ENCODE results near the gene PTOV1. TPM values are rescaled to one million over a fixed set of nuclear protein-coding genes. Genes with fewer than 3 reads are reported as not detected.

The PTOV1 gene
- total RNA-seq, 1 experiment from 2014 or later, result 296 TPM

DNA sequence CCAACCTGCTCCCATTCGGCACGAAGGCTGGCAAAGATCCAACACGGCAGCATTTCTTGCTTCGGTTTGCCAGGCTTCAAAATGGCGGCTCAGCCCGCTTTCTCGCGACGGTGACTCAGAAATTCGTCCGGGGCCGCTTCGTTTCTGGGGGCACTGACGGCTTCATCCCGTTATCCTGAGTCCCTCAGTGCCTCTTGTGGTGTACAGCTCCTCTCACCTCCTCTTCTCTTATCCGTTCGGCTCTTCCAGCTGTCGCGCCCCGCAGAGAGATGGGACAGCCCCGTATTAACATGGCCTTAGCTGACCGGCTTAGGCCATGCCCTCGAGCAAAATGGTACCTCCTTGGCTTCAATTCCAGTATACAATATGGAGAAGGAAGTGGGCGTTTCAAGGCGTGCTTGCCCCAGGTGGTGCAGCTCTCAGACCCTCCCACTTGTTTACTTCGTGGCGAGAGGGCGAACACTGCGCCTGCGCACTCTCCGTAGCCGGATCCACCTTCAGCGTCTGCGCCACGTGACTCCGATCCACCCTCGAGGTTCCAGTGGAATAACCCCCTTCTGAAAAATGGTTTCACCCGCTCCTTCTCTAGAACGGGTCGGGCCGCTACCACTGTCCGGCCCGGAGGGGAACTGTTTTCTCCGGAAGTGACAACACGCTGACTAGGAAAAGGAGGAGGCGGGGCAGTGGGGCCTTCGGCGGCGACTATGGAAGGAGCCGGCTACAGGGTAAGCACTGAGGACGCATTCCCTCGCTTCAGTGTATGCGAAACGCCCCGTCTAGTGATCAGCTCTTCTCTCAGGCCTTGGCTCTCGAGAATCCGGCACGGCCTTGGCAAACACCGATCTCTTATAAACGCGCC is 26.3 kb downstream of the PTOV1 start, which contains the start of the genes AKT1S1 and TBC1D17 (continued):
- TF ChIP-seq, protein P1, sequence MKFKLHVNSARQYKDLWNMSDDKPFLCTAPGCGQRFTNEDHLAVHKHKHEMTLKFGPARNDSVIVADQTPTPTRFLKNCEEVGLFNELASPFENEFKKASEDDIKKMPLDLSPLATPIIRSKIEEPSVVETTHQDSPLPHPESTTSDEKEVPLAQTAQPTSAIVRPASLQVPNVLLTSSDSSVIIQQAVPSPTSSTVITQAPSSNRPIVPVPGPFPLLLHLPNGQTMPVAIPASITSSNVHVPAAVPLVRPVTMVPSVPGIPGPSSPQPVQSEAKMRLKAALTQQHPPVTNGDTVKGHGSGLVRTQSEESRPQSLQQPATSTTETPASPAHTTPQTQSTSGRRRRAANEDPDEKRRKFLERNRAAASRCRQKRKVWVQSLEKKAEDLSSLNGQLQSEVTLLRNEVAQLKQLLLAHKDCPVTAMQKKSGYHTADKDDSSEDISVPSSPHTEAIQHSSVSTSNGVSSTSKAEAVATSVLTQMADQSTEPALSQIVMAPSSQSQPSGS (CRISPR knock-in tag; IDR thresholded peaks at IDR 0.05; ENCODE audit: borderline replicate concordance, low read depth), result no peak
- TF ChIP-seq, protein P2, sequence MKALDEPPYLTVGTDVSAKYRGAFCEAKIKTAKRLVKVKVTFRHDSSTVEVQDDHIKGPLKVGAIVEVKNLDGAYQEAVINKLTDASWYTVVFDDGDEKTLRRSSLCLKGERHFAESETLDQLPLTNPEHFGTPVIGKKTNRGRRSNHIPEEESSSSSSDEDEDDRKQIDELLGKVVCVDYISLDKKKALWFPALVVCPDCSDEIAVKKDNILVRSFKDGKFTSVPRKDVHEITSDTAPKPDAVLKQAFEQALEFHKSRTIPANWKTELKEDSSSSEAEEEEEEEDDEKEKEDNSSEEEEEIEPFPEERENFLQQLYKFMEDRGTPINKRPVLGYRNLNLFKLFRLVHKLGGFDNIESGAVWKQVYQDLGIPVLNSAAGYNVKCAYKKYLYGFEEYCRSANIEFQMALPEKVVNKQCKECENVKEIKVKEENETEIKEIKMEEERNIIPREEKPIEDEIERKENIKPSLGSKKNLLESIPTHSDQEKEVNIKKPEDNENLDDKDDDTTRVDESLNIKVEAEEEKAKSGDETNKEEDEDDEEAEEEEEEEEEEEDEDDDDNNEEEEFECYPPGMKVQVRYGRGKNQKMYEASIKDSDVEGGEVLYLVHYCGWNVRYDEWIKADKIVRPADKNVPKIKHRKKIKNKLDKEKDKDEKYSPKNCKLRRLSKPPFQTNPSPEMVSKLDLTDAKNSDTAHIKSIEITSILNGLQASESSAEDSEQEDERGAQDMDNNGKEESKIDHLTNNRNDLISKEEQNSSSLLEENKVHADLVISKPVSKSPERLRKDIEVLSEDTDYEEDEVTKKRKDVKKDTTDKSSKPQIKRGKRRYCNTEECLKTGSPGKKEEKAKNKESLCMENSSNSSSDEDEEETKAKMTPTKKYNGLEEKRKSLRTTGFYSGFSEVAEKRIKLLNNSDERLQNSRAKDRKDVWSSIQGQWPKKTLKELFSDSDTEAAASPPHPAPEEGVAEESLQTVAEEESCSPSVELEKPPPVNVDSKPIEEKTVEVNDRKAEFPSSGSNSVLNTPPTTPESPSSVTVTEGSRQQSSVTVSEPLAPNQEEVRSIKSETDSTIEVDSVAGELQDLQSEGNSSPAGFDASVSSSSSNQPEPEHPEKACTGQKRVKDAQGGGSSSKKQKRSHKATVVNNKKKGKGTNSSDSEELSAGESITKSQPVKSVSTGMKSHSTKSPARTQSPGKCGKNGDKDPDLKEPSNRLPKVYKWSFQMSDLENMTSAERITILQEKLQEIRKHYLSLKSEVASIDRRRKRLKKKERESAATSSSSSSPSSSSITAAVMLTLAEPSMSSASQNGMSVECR (CRISPR knock-in tag; IDR thresholded peaks at IDR 0.05; ENCODE audit: borderline replicate concordance), result no peak
- TF ChIP-seq MAX (CRISPR knock-in tag; IDR thresholded peaks at IDR 0.05), result peak; percentile 90
- TF ChIP-seq FOXP4 (CRISPR knock-in tag; IDR thresholded peaks at IDR 0.05), result peak; percentile 33; the same call in 1 of the 2 replicates
- no peak for TF ChIP-seq ATF1 (CRISPR knock-in tag; IDR thresholded peaks at IDR 0.05)
- no peak for TF ChIP-seq HMGA2 (CRISPR knock-in tag; IDR thresholded peaks at IDR 0.05)
- TF ChIP-seq JUN (CRISPR knock-in tag; IDR thresholded peaks at IDR 0.05), result no peak
- no peak for TF ChIP-seq ELF4 (CRISPR knock-in tag; IDR thresholded peaks at IDR 0.05; ENCODE audit: low read depth)
- TF ChIP-seq USF2 (CRISPR knock-in tag; IDR thresholded peaks at IDR 0.05), result peak; percentile 99
- TF ChIP-seq GABPB1 (CRISPR knock-in tag; IDR thresholded peaks at IDR 0.05), result peak; percentile 72
- TF ChIP-seq ATF3 (CRISPR knock-in tag; conservative IDR thresholded peaks at IDR 0.05), result no peak
- peak; percentile 85; the same call in 1 of the 2 replicates for TF ChIP-seq CREM (CRISPR knock-in tag; IDR thresholded peaks at IDR 0.05)
- no peak for TF ChIP-seq CTCF (IDR thresholded peaks at IDR 0.05)
- 0 out of 2 replicates have a peak, but pooled peaks have one; percentile 4 for TF ChIP-seq ERG (CRISPR knock-in tag; IDR thresholded peaks at IDR 0.05)
- no peak for TF ChIP-seq GTF2I (CRISPR knock-in tag; conservative IDR thresholded peaks at IDR 0.05)
- peak; percentile 63 for TF ChIP-seq NFE2L1 (CRISPR knock-in tag; IDR thresholded peaks at IDR 0.05)
- no peak for TF ChIP-seq CBFB (CRISPR knock-in tag; IDR thresholded peaks at IDR 0.05; ENCODE audit: low read depth)
- no peak for TF ChIP-seq PRDM15 (CRISPR knock-in tag; IDR thresholded peaks at IDR 0.05)

Measured in WTC11 (cell line).